MM.1S (cell line): ENCODE results near the gene HDGF.

Source experiments
- DNase-seq: peaks from one replicate; pipeline ENCODE4 v3.0.0-alpha.2; 2015
- H2AFZ ChIP-seq: fragments of 300-600 bp; sonication (generic); 2 replicates; pipeline ENCODE4 v1.6.0; 2016; ENCODE audit warnings: antibody characterized with exemption, low read length
- H3F3A ChIP-seq: fragments of 300-600 bp; sonication (generic); 2 replicates; pipeline ENCODE4 v1.6.1; 2016; ENCODE audit warnings: mild to moderate bottlenecking, antibody characterized with exemption, low read length, moderate library complexity, mixed read lengths; ENCODE audit not compliant: insufficient read depth
- H3K27ac ChIP-seq: fragments of 300-600 bp; sonication (generic); 2 replicates; pipeline ENCODE4 v1.5.1; 2016; ENCODE audit warnings: mild to moderate bottlenecking, low read length
- H3K27me3 ChIP-seq: fragments of 300-600 bp; sonication (generic); replicated peaks from 2 replicates; pipeline ENCODE4 v1.6.0; 2016; ENCODE audit warnings: low read length; ENCODE audit not compliant: insufficient read depth
- H3K36me3 ChIP-seq: fragments of 300-600 bp; sonication (generic); replicated peaks from 2 replicates; pipeline ENCODE4 v1.6.1; 2016; ENCODE audit warnings: mild to moderate bottlenecking, low read length, mixed read lengths; ENCODE audit not compliant: insufficient read depth
- H3K4me1 ChIP-seq: fragments of 300-600 bp; sonication (generic); 2 replicates; pipeline ENCODE4 v1.6.1; 2016; ENCODE audit warnings: low read length, mixed read lengths
- H3K4me2 ChIP-seq: fragments of 300-600 bp; sonication (generic); 2 replicates; pipeline ENCODE4 v1.6.0; 2016; ENCODE audit warnings: low read depth, low read length
- H3K4me3 ChIP-seq: fragments of 300-600 bp; sonication (generic); 2 replicates; pipeline ENCODE4 v1.5.1; 2016; ENCODE audit warnings: low read length, mixed read lengths
- H3K79me2 ChIP-seq: fragments of 300-600 bp; sonication (generic); 2 replicates; pipeline ENCODE4 v1.6.1; 2016; ENCODE audit warnings: mixed run types, low read length, mixed read lengths
- H3K9ac ChIP-seq: fragments of 300-600 bp; sonication (generic); 2 replicates; pipeline ENCODE4 v1.6.1; 2016; ENCODE audit warnings: low read length, mixed read lengths
- H3K9me2 ChIP-seq: fragments of 300-600 bp; sonication (generic); replicated peaks from 2 replicates; pipeline ENCODE4 v1.6.1; 2016; ENCODE audit warnings: mild to moderate bottlenecking, low read length, mixed read lengths; ENCODE audit not compliant: insufficient read depth
- H3K9me3 ChIP-seq: fragments of 300-600 bp; sonication (generic); replicated peaks from 2 replicates; pipeline ENCODE4 v1.6.1; 2016; ENCODE audit warnings: mild to moderate bottlenecking, low read length, mixed read lengths; ENCODE audit not compliant: insufficient read depth
- H4K20me1 ChIP-seq: fragments of 300-600 bp; sonication (generic); 2 replicates; pipeline ENCODE4 v1.6.1; 2016; ENCODE audit warnings: mild to moderate bottlenecking, low read length, moderate library complexity, mixed read lengths; ENCODE audit not compliant: insufficient read depth
- CTCF ChIP-seq: fragments of 300-600 bp; sonication (generic); IDR thresholded peaks from 2 replicates; pipeline ENCODE4 v1.5.1; 2016; ENCODE audit warnings: antibody characterized with exemption, low read length, mixed read lengths
- EZH2 ChIP-seq: fragments of 300-600 bp; sonication (generic); optimal IDR thresholded peaks from 2 replicates; pipeline ENCODE3; 2017; ENCODE audit warnings: low read depth, mild to moderate bottlenecking, antibody characterized with exemption, low read length, mixed read lengths
- EZH2phosphoT487 ChIP-seq: fragments of 300-600 bp; sonication (generic); IDR thresholded peaks from 2 replicates; pipeline ENCODE4 v1.6.1; 2018; ENCODE audit warnings: antibody characterized with exemption, low read length

HDGF gene

GRCh38 chr1:156789621-156790318 is 38.3 kb upstream of the HDGF start:
- Histone ChIP-seq H3K4me1 (no peaks in the 10 kb centered on the region), H4K20me1 (no peaks in the 10 kb centered on the region), H3K27ac (no peak overlapping the region), H3K27me3 (no peaks in the 10 kb centered on the region), H2AFZ (no peak overlapping the region), H3K9me3 (no peaks in the 10 kb centered on the region), H3F3A (peaks cover 5% of the 10 kb centered on the region; the same call in 1 of the 2 replicates), H3K9me2 (no peaks in the 10 kb centered on the region), H3K4me3 (no peak overlapping the region), H3K36me3 (peaks cover 4% of the 10 kb centered on the region), H3K9ac (no peak overlapping the region), H3K79me2 (peaks cover 10% of the 10 kb centered on the region), H3K4me2 (no peak overlapping the region)
- TF ChIP-seq EZH2phosphoT487: no peak
- no peak for TF ChIP-seq EZH2
- no peak for TF ChIP-seq CTCF
- DNase-seq: no peak

- no peaks in the 10 kb centered on the region for H3K9me3 ChIP-seq
- H3K4me3 ChIP-seq: no peak overlapping the region
- no peak overlapping the region for H2AFZ ChIP-seq
- TF ChIP-seq EZH2phosphoT487 (no peak), CTCF (no peak), EZH2 (no peak)
- H3K79me2 ChIP-seq: peaks cover 21% of the 10 kb centered on the region
- H3K4me2 ChIP-seq: no peak overlapping the region
- H3K4me1 ChIP-seq: no peaks in the 10 kb centered on the region
- H3K9ac ChIP-seq: no peak overlapping the region
- peaks cover 6% of the 10 kb centered on the region; the same call in 1 of the 2 replicates for H3K36me3 ChIP-seq
- no peaks in the 10 kb centered on the region for H3K9me2 ChIP-seq
- no peak overlapping the region for H3K27ac ChIP-seq
- no peaks in the 10 kb centered on the region for H3F3A ChIP-seq
- H3K27me3 ChIP-seq: no peaks in the 10 kb centered on the region
- no peak for DNase-seq
- no peaks in the 10 kb centered on the region for H4K20me1 ChIP-seq
These were observed 36.7 kb upstream of the HDGF start for GRCh38 chr1:156788136-156788535.

GRCh38 chr1:156786640-156787039 is 35.2 kb upstream of the HDGF start:
- no peak overlapping the region for H3K4me2 ChIP-seq
- no peak for DNase-seq

More at GRCh38 chr1:156786640-156787039, 35.2 kb upstream of the HDGF start:
- no peak for TF ChIP-seq CTCF
- TF ChIP-seq EZH2: no peak
- TF ChIP-seq EZH2phosphoT487: no peak
- Histone ChIP-seq H3K27ac (no peak overlapping the region), H4K20me1 (no peaks in the 10 kb centered on the region), H3K4me3 (no peak overlapping the region), H3K36me3 (peaks cover 6% of the 10 kb centered on the region; the same call in 1 of the 2 replicates), H3K9me3 (no peaks in the 10 kb centered on the region), H3K4me1 (no peaks in the 10 kb centered on the region), H3K9me2 (no peaks in the 10 kb centered on the region), H3K9ac (no peak overlapping the region), H3K79me2 (peaks cover 36% of the 10 kb centered on the region), H3K27me3 (no peaks in the 10 kb centered on the region), H3F3A (no peaks in the 10 kb centered on the region), H2AFZ (no peak overlapping the region)
